K562 (cell line): ENCODE results near the gene OR2B6. TPM values are rescaled to one million over a fixed set of nuclear protein-coding genes. Genes with fewer than 3 reads are reported as not detected.

Experiments
- ARID1B ChIP-seq: fragments of 450-650 bp; IDR thresholded peaks from 2 replicates; pipeline ENCODE4 v1.6.1; 2016; ENCODE audit warnings: antibody characterized with exemption, mild to moderate bottlenecking, inconsistent platforms
- BHLHE40 ChIP-seq: IDR thresholded peaks from 2 replicates; pipeline ENCODE4 v1.6.1; 2011; ENCODE audit warnings: low read length, improper control_type of control experiment
- CBFA2T3 ChIP-seq: fragments of 450-650 bp; IDR thresholded peaks from 2 replicates; pipeline ENCODE4 v1.6.1; 2017
- FOSL1 ChIP-seq: fragments of 200-800 bp; sonication (Bioruptor generic); conservative IDR thresholded peaks from 2 replicates; pipeline ENCODE4 v1.6.1; 2016; ENCODE audit warnings: missing genetic modification characterization, missing compliant biosample characterization
- HDAC1 ChIP-seq, 2 experiments: fragments of 450-650 bp; IDR thresholded peaks; 2 replicates each; pipeline ENCODE4 v1.6.1; 2016 to 2017; ENCODE audit warnings: inconsistent platforms in 1 of 2, mild to moderate bottlenecking in 1 of 2, moderate library complexity in 1 of 2
- HMG20A ChIP-seq: fragments of 450-650 bp; formaldehyde crosslinking; conservative IDR thresholded peaks from 2 replicates; pipeline ENCODE4 v1.4.0; 2020; ENCODE audit warnings: mild to moderate bottlenecking, mixed read lengths
- HNRNPLL ChIP-seq: fragments of 200-400 bp; formaldehyde crosslinking; IDR thresholded peaks from 2 replicates; pipeline ENCODE4 v1.6.1; 2017; ENCODE audit warnings: low read length, low read depth, mild to moderate bottlenecking; ENCODE audit not compliant: poor library complexity, severe bottlenecking
- KDM1A ChIP-seq, 2 experiments: fragments of 450-650 bp; IDR thresholded peaks; 2 replicates each; pipeline ENCODE4 v1.6.1; 2016; ENCODE audit warnings: mild to moderate bottlenecking in 2 of 2
- KDM5B ChIP-seq: fragments of 200-600 bp; sonication (generic); IDR thresholded peaks from 2 replicates; pipeline ENCODE4 v1.6.1; 2012; ENCODE audit warnings: low read depth, mild to moderate bottlenecking, moderate library complexity, low read length, control low read depth, inconsistent platforms; ENCODE audit not compliant: insufficient replicate concordance
- PTBP1 ChIP-seq: fragments of 200-400 bp; formaldehyde crosslinking; IDR thresholded peaks from 2 replicates; pipeline ENCODE4 v1.6.1; 2017; ENCODE audit warnings: low read depth, low read length
- RAD21 ChIP-seq, 2 experiments: fragments of 250-450 bp in 1 of 2; fragments of 450-650 bp in 1 of 2; sonication (Bioruptor Pico) in 1 of 2; formaldehyde crosslinking in 1 of 2; IDR thresholded peaks in 1 of 2; conservative IDR thresholded peaks in 1 of 2; 2 replicates each; pipeline versions ENCODE4 v1.4.0 to v1.8.0; 2020 to 2022; ENCODE audit warnings: mild to moderate bottlenecking in 2 of 2, moderate library complexity in 1 of 2
- RCOR1 ChIP-seq, 2 experiments: IDR thresholded peaks; 2 replicates each; pipeline ENCODE4 v1.6.1; 2012; ENCODE audit warnings: low read depth in 2 of 2, low read length in 2 of 2, borderline replicate concordance in 1 of 2, improper control_type of control experiment in 1 of 2
- SIN3B ChIP-seq: fragments of 450-650 bp; IDR thresholded peaks from 2 replicates; pipeline ENCODE4 v1.6.1; 2017; ENCODE audit warnings: low read depth, mild to moderate bottlenecking, moderate library complexity
- TCF3 ChIP-seq: sonication (generic); formaldehyde crosslinking; IDR thresholded peaks from 2 replicates; pipeline ENCODE4 v1.4.0; 2020; ENCODE audit warnings: mild to moderate bottlenecking, missing genetic modification reagents
- ZMIZ1 ChIP-seq, 2 experiments: fragments of 150-350 bp in 1 of 2; IDR thresholded peaks; 2 replicates each; pipeline ENCODE4 v1.6.1; 2012 to 2016; ENCODE audit warnings: low read depth in 2 of 2, low read length in 2 of 2, mild to moderate bottlenecking in 1 of 2, moderate library complexity in 1 of 2
- ZNF174 ChIP-seq: fragments of 250-450 bp; sonication (Bioruptor Pico); IDR thresholded peaks from 2 replicates; pipeline ENCODE4 v1.4.0; 2020; ENCODE audit warnings: mild to moderate bottlenecking
- ZNF280A ChIP-seq: fragments of 450-650 bp; IDR thresholded peaks from 2 replicates; pipeline ENCODE4 v1.6.1; 2018; ENCODE audit warnings: mild to moderate bottlenecking, low read depth; ENCODE audit not compliant: partially characterized antibody
- ZNF324 ChIP-seq: fragments of 250-450 bp; sonication (Bioruptor Pico); IDR thresholded peaks from 2 replicates; pipeline ENCODE4 v1.4.0; 2020; ENCODE audit warnings: mild to moderate bottlenecking
- ZNF57 ChIP-seq: fragments of 450-650 bp; formaldehyde crosslinking; IDR thresholded peaks from 2 replicates; pipeline ENCODE4 v1.4.0; 2020; ENCODE audit warnings: mild to moderate bottlenecking, moderate library complexity
- ZNF639 ChIP-seq, 2 experiments: fragments of 200-800 bp in 1 of 2; sonication (Bioruptor generic) in 1 of 2; sonication (generic) in 1 of 2; formaldehyde crosslinking in 1 of 2; IDR thresholded peaks in 1 of 2; conservative IDR thresholded peaks in 1 of 2; 2 replicates each; pipeline versions ENCODE4 v1.5.0 to v1.6.1; 2016 to 2020; ENCODE audit warnings: missing compliant biosample characterization in 1 of 2, missing genetic modification characterization in 1 of 2, missing genetic modification reagents in 1 of 2
- polyA plus RNA-seq, 8 experiments: library from polyadenylated mRNA; depleted of rRNA in 4 of 8; stranded (reverse) in 5 of 8; unstranded in 3 of 8; fragments of >200 nt; fragmentation: Nextera tagmentation in 2 of 8; fragmentation: Illumina TruSeq in 1 of 8; extraction: Ambion mirVana in 2 of 8; extraction: Trizol in 1 of 8; gene quantifications; 2 replicates each; pipeline versions ENCODE4 v1.2.1 to v1.2.3, GENCODE V29; 2011 to 2014; ENCODE audit warnings: inconsistent platforms in 1 of 8, missing spikeins in 1 of 8
- total RNA-seq, 7 experiments: library from RNA; depleted of rRNA in 6 of 7; stranded (reverse); fragments of >200 nt in 6 of 7; fragmentation: Illumina TruSeq in 2 of 7; extraction: Trizol in 2 of 7; gene quantifications; 2 replicates each; pipeline versions ENCODE4 v1.2.1 to v1.2.3, GENCODE V29; 2011 to 2021; ENCODE audit warnings: low replicate concordance in 1 of 7
- TF ChIP-seq, protein P1 (sequence below): sonication (generic); formaldehyde crosslinking; IDR thresholded peaks from 2 replicates; pipeline ENCODE4 v1.8.0; 2023; ENCODE audit warnings: mild to moderate bottlenecking, missing genetic modification reagents

The OR2B6 gene
- total and polyA plus RNA-seq, 9 of the 15 experiments (the other 6 are each of a cell fraction or from before 2014, with no cell fraction given): 1.9 to 18.7 (median 4.4) TPM

DNA sequence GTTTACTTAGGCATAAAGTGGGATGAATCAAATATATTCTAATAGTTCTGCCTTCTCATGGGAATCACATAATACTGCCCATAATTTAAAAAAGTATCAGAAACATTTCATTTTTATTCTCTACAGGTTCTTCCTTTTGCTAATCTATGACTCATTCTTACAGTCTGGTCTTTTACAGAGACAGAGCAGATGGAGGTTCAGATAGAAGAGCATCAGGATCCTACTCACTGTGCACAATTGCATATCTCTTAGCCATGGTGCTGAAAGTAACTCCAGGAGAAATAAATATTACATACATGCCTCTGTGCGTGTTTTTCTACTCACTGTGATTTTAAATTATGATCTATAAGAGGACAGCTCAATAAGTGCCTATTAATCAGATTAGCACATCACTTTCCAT, 16.3 kb upstream of the OR2B6 start (continued):
- TF ChIP-seq ZNF639 (CRISPR knock-in tag; conservative IDR thresholded peaks at IDR 0.05 in 1 of 2, IDR thresholded peaks at IDR 0.05 in 1 of 2) (peak in 1 of 2 experiments; percentile 34; a peak in 1 of 4 replicates), ZNF324 (CRISPR knock-in tag) (no peak), RCOR1 (IDR thresholded peaks at IDR 0.05; ENCODE audit: borderline replicate concordance in 1 of 2, low read depth in 2 of 2, low read length in 2 of 2) (peak in 1 of 2 experiments; percentile 63; a peak in 1 of 4 replicates), ZMIZ1 (IDR thresholded peaks at IDR 0.05; ENCODE audit: low read depth in 2 of 2, low read length in 2 of 2) (no peak), HNRNPLL (no peak), KDM1A (IDR thresholded peaks at IDR 0.05) (peak; percentile 36 to 53; a peak in 1 of 4 replicates), HDAC1 (IDR thresholded peaks at IDR 0.05) (peak in 1 of 2 experiments; percentile 16; a peak in 1 of 4 replicates), CBFA2T3 (peak; percentile 87), ARID1B (peak; percentile 92), PTBP1 (no peak), HMG20A (CRISPR knock-in tag) (no peak), FOSL1 (tag) (peak; percentile 97), ZNF57 (CRISPR knock-in tag) (no peak), BHLHE40 (no peak), SIN3B (no peak), ZNF280A (no peak), TCF3 (CRISPR knock-in tag) (peak; percentile 88), KDM5B (no peak), RAD21 (CRISPR knock-in tag; conservative IDR thresholded peaks at IDR 0.05 in 1 of 2, IDR thresholded peaks at IDR 0.05 in 1 of 2) (no peak), ZNF174 (CRISPR knock-in tag) (no peak)
- TF ChIP-seq, protein P1, sequence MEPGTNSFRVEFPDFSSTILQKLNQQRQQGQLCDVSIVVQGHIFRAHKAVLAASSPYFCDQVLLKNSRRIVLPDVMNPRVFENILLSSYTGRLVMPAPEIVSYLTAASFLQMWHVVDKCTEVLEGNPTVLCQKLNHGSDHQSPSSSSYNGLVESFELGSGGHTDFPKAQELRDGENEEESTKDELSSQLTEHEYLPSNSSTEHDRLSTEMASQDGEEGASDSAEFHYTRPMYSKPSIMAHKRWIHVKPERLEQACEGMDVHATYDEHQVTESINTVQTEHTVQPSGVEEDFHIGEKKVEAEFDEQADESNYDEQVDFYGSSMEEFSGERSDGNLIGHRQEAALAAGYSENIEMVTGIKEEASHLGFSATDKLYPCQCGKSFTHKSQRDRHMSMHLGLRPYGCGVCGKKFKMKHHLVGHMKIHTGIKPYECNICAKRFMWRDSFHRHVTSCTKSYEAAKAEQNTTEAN (CRISPR knock-in tag): no peak
